ENCODE data around the gene AMIGO3. TPM values are rescaled to one million over a fixed set of nuclear protein-coding genes. Genes with fewer than 3 reads are reported as not detected.
"Not testable (repeated sequence)": the region's sequence is repeated elsewhere in the genome, so short reads cannot be mapped to it uniquely, and the experiment has no call there.

Gene AMIGO3
- total RNA-seq, 2 experiments from 2014 or later, result 0.82 to 1.3 TPM

DNA sequence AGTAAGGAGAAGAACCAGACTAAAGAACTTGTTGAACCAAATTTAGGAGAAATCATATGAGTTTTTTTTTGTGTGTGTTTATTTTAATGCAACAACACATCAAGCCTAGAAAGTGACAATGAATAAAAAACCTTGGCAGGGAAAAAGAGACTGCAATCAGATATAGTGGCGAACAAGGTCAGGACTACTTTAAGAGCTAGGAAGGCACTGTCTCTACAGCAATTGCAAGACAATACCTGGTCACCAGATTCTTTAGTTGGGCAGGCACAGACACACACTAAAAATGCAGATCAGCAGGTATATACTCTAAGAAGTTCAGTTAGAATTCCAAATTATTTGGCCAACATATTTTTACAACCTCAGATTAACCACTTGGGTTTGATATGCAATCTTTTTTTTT is 35.1 kb upstream of the AMIGO3 start:
- no peaks in the 10 kb centered on the region for H3K9me3 ChIP-seq (ENCODE audit: control insufficient read depth in 1 of 2, insufficient read depth in 1 of 2, low read length in 2 of 2)
- ChIA-PET POLR2A (no interaction called here), CTCF (no interaction called here)
- Mint-ChIP-seq H3K27ac (peak overlapping the region; percentile 69), H3K36me3 (ENCODE audit: low read depth) (peaks cover 40% of the 10 kb centered on the region), H3K4me1 (ENCODE audit: low read depth) (peaks cover 56% of the 10 kb centered on the region), H3K9me3 (no peaks in the 10 kb centered on the region), H3K4me3 (no peak overlapping the region), H3K27me3 (no peaks in the 10 kb centered on the region)
- H3K4me1 ChIP-seq (ENCODE audit: insufficient read depth, low read length), result no peaks in the 10 kb centered on the region
- no peak overlapping the region for H3K4me3 ChIP-seq (ENCODE audit: low read length)
- no peak for DNase-seq
- ATAC-seq (ENCODE audit: poor library complexity), result no peak
- H3K36me3 ChIP-seq (ENCODE audit: insufficient read depth, low read length), result peaks cover 1% of the 10 kb centered on the region
- intact Hi-C loops (cut with DNase I, micrococcal nuclease), result no loop called here
- no peaks in the 10 kb centered on the region for H3K27me3 ChIP-seq (ENCODE audit: control insufficient read depth in 1 of 2, insufficient read depth in 2 of 2, low read length in 2 of 2)
- TF ChIP-seq, protein P1, sequence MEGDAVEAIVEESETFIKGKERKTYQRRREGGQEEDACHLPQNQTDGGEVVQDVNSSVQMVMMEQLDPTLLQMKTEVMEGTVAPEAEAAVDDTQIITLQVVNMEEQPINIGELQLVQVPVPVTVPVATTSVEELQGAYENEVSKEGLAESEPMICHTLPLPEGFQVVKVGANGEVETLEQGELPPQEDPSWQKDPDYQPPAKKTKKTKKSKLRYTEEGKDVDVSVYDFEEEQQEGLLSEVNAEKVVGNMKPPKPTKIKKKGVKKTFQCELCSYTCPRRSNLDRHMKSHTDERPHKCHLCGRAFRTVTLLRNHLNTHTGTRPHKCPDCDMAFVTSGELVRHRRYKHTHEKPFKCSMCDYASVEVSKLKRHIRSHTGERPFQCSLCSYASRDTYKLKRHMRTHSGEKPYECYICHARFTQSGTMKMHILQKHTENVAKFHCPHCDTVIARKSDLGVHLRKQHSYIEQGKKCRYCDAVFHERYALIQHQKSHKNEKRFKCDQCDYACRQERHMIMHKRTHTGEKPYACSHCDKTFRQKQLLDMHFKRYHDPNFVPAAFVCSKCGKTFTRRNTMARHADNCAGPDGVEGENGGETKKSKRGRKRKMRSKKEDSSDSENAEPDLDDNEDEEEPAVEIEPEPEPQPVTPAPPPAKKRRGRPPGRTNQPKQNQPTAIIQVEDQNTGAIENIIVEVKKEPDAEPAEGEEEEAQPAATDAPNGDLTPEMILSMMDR (IDR thresholded peaks at IDR 0.05), result no peak
- H3K27ac ChIP-seq (ENCODE audit: low read depth in 1 of 2, low read length in 2 of 2), result no peak overlapping the region

DNA sequence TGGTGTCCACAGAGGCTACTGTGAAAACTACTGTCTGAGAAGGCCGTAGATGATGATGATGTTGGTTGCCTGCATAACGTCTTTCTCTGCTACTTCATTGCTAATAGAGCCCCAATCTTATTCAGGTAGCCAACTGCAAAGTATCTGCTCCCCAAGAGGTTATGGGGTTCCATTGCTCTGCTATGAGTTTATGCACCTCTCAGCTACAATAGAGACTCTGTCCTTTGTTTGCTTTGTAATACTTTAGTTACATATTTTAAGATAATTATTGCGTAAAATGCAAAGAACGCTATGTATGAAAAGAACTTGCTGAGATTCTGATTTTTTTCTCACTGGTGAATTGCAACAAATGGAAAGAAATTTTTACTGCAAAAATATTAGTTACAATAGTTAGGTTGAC is 32.0 kb upstream of the AMIGO3 start:
- Histone ChIP-seq H3K4me1 (ENCODE audit: insufficient read depth, low read length) (no peaks in the 10 kb centered on the region), H3K27me3 (ENCODE audit: control insufficient read depth in 1 of 2, insufficient read depth in 2 of 2, low read length in 2 of 2) (no peaks in the 10 kb centered on the region), H3K9me3 (ENCODE audit: control insufficient read depth in 1 of 2, insufficient read depth in 1 of 2, low read length in 2 of 2) (no peaks in the 10 kb centered on the region), H3K36me3 (ENCODE audit: insufficient read depth, low read length) (peaks cover 26% of the 10 kb centered on the region), H3K27ac (ENCODE audit: low read depth in 1 of 2, low read length in 2 of 2) (no peak overlapping the region), H3K4me3 (ENCODE audit: low read length) (no peak overlapping the region)
- POLR2A ChIA-PET, result no interaction called here
- peaks cover 57% of the 10 kb centered on the region for H3K36me3 Mint-ChIP-seq (ENCODE audit: low read depth)
- H3K9me3 Mint-ChIP-seq, result no peaks in the 10 kb centered on the region
- H3K27ac Mint-ChIP-seq, result no peak overlapping the region
- ATAC-seq (ENCODE audit: poor library complexity) (no peak), DNase-seq (no peak)
- H3K4me3 Mint-ChIP-seq, result no peak overlapping the region
- H3K27me3 Mint-ChIP-seq, result no peaks in the 10 kb centered on the region
- intact Hi-C loops (cut with DNase I, micrococcal nuclease), result no loop called here
- TF ChIP-seq, protein P1 (IDR thresholded peaks at IDR 0.05), result no peak
- peaks cover 35% of the 10 kb centered on the region for H3K4me1 Mint-ChIP-seq (ENCODE audit: low read depth)
- CTCF ChIA-PET, result no interaction called here

DNA sequence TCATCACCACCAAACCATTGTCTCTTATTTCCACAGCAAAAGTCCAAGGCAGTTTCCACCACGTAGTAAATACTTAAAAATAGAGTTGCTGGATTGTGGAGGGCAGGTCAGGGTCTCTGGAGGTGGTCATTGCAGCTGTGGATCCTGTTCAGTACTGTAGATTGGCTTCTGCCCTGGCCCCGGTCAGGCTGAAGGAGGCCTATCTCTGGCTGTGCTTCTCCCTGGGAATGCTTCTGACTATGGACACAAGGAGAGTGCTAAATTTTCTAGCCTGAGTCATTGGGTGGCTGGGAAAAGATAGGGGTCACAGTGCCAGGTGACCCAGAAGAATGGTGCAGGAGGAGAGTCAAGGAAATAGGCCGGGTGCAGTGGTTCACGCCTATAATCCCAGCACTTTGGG is 30.6 kb upstream of the AMIGO3 start:
- no peak overlapping the region for H3K4me3 Mint-ChIP-seq
- intact Hi-C loops (cut with DNase I, micrococcal nuclease), result no loop called here
- H3K27me3 ChIP-seq (ENCODE audit: control insufficient read depth in 1 of 2, insufficient read depth in 2 of 2, low read length in 2 of 2), result no peaks in the 10 kb centered on the region
- ATAC-seq (ENCODE audit: poor library complexity) (no peak), DNase-seq (no peak)
- no peaks in the 10 kb centered on the region for H3K9me3 ChIP-seq (ENCODE audit: control insufficient read depth in 1 of 2, insufficient read depth in 1 of 2, low read length in 2 of 2)
- H3K36me3 Mint-ChIP-seq (ENCODE audit: low read depth), result peaks cover 65% of the 10 kb centered on the region
- peaks cover 30% of the 10 kb centered on the region for H3K36me3 ChIP-seq (ENCODE audit: insufficient read depth, low read length)
- H3K4me1 Mint-ChIP-seq (ENCODE audit: low read depth), result peaks cover 25% of the 10 kb centered on the region
- TF ChIP-seq, protein P1 (IDR thresholded peaks at IDR 0.05), result no peak
- H3K4me3 ChIP-seq (ENCODE audit: low read length), result no peak overlapping the region
- no peaks in the 10 kb centered on the region for H3K4me1 ChIP-seq (ENCODE audit: insufficient read depth, low read length)
- no peak overlapping the region for H3K27ac ChIP-seq (ENCODE audit: low read depth in 1 of 2, low read length in 2 of 2)
- H3K9me3 Mint-ChIP-seq, result no peaks in the 10 kb centered on the region
- CTCF ChIA-PET, result no interaction called here
- no peak overlapping the region for H3K27ac Mint-ChIP-seq
- H3K27me3 Mint-ChIP-seq, result no peaks in the 10 kb centered on the region
- POLR2A ChIA-PET, result interaction anchor here (0.6 kb wide), 1 partner anchor 42 kb away, joined by 3 read pairs; no protein-coding TSS in a partner anchor

DNA sequence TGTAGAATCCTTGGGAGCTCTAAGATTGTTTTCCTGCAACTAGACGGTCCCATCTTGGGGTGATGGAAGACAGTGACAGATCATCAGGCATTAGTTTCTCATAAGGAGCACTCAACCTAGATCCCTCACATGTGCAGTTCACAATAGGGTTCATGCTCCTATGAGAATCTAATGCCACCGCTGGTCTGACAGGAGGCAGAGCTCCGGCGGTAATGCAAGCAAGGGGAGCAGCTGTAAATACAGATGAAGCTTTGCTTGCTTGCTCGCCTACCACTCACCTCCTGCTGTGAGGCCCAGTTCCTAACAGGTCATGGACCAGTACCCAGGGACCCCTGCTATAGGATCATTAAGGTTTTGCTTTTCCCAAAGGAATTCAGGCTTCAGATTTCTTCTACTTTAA is 29.4 kb upstream of the AMIGO3 start:
- H3K36me3 Mint-ChIP-seq (ENCODE audit: low read depth), result peaks cover 66% of the 10 kb centered on the region
- intact Hi-C loops (cut with DNase I, micrococcal nuclease); H3K4me3 ChIP-seq (ENCODE audit: low read length); H3K9me3 Mint-ChIP-seq; H3K9me3 ChIP-seq (ENCODE audit: control insufficient read depth in 1 of 2, insufficient read depth in 1 of 2, low read length in 2 of 2); DNase-seq; H3K27me3 Mint-ChIP-seq; H3K27me3 ChIP-seq (ENCODE audit: control insufficient read depth in 1 of 2, insufficient read depth in 2 of 2, low read length in 2 of 2); H3K27ac ChIP-seq (ENCODE audit: low read depth in 1 of 2, low read length in 2 of 2); POLR2A ChIA-PET; H3K4me3 Mint-ChIP-seq; H3K27ac Mint-ChIP-seq; H3K4me1 ChIP-seq (ENCODE audit: insufficient read depth, low read length); ATAC-seq (ENCODE audit: poor library complexity); CTCF ChIA-PET: not testable (repeated sequence)
- peaks cover 30% of the 10 kb centered on the region for H3K36me3 ChIP-seq (ENCODE audit: insufficient read depth, low read length)
- peaks cover 23% of the 10 kb centered on the region for H3K4me1 Mint-ChIP-seq (ENCODE audit: low read depth)

Measured in CD4-positive, alpha-beta T cell (primary cell).